Astrocyte of the hippocampus (primary cell): ENCODE measurements around the gene TSC22D2.
"Not testable (repeated sequence)": the region's sequence is repeated elsewhere in the genome, so short reads cannot be mapped to it uniquely, and the experiment has no call there.

Experiments used
- DNase-seq: peaks from one replicate; pipeline ENCODE4 v3.0.0; 2011; ENCODE audit warnings: low read depth, low spot score

The TSC22D2 gene

DNA sequence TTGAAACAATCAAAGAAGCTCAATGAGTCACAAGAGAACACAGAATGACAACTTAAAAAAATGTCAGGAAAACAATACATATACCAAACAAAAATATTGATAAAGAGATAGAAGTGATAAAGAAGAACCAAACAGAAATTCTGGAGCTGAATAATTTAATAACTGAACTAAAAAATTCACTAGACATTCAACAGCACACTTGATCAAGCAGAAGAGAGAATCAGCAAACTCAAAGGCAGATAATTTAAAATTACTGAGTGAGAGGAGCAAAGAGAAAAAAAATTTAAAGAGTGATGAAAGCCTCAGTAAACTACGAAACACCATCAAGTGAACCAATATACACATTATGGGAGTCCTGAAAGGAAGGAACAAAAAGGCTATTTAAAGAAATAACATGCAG, 76.3 kb downstream of the TSC22D2 start:
- DNase-seq, result no peak

DNA sequence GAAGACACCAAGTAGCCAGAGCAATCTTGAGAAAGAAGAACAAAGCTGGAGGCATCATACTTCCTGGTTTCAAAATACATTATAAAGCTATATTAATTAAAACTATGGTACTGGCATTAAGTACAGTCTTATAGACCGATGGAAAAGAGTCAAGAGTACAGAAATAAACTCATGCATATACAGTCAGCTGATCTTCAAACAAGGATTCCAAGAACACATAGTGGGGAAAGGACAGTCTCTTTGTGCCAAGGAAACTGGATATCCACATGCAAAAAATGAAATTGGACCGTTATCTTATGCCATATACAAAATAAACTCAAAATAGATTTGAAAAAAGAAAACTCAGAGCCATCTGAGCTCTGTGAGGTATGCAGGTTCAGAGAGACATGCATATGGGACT, 80.8 kb downstream of the TSC22D2 start:
- no peak for DNase-seq

- no peak for DNase-seq
Observed at GRCh38 chr3:150490277-150490986, 82.3 kb downstream of the TSC22D2 start.

DNA sequence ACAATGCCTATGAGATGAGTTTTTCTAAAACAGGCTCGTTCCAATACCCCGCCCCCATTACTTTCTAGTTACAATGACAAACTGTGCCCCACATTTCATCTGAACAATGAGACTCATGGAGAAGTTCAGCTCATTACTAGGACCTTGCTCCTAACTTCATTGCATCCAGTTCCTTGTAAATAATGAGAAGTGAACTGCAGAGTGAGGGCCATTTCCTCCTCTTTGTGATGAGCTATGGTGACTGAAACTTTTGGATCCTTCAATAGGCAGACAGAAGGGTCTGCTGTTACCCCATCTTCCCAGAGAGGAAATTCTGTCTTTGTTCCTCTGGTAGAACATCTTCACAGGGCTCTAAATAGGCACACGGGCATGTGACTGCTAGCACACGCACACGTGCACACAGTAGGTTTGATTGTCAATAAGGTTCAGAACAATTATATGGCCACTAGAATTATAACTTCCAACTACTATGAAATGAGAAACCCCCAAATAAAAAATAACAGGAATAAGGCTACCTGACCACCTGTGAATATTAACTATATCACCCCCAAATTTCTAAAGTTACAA, 86.4 kb downstream of the TSC22D2 start:
- DNase-seq, result no peak

- peak; percentile 24 for DNase-seq
Observed at GRCh38 chr3:150495149-150495548, 87.1 kb downstream of the TSC22D2 start.

- DNase-seq, result peak; percentile 68
Observed at GRCh38 chr3:150495563-150496168, 87.6 kb downstream of the TSC22D2 start.

DNA sequence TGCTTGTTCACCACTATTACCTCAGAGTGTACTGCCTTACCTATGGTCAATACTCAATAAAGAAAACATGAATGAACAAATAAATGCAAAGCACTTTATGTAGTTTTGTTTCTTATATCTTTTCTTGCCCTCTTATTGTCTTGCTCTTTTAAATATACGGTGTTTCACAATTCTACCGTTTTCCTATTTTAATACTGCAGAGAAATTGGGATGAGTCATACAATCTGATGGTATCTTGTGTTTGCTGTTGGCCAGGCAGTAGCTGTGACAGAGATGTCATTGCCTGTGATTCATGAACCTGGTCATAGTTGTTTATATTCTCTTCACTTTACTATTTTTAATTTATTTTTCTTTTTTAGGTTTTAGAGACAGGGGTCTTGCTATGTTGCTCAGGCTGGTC, 89.9 kb downstream of the TSC22D2 start:
- peak; percentile 12 for DNase-seq

GRCh38 chr3:150500960-150501359, 92.9 kb downstream of the TSC22D2 start:
- DNase-seq, result not testable (repeated sequence)

GRCh38 chr3:150503402-150504099, 95.5 kb downstream of the TSC22D2 start:
- no peak for DNase-seq

GRCh38 chr3:150504483-150504882, 96.4 kb downstream of the TSC22D2 start:
- no peak for DNase-seq

DNA sequence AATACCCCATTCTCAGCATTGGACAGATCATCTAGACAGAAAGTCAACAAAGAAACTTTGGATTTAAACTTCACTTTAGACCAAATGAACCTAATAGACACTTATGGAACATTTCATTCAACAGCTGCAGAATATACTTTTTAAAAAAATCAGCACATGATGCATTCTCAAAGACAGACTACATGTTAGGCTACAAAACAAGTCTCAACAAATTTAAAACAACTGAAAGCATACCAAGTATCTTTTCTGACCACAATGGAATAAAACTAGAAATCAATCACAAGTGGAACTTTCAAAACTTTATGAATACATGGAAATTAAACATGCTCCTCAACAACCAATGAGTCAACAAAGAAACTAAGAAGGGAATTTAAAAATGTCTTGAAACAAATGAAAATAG, 100.3 kb downstream of the TSC22D2 start:
- no peak for DNase-seq

- no peak for DNase-seq
Observed at GRCh38 chr3:150509780-150510179, 101.7 kb downstream of the TSC22D2 start.

DNA sequence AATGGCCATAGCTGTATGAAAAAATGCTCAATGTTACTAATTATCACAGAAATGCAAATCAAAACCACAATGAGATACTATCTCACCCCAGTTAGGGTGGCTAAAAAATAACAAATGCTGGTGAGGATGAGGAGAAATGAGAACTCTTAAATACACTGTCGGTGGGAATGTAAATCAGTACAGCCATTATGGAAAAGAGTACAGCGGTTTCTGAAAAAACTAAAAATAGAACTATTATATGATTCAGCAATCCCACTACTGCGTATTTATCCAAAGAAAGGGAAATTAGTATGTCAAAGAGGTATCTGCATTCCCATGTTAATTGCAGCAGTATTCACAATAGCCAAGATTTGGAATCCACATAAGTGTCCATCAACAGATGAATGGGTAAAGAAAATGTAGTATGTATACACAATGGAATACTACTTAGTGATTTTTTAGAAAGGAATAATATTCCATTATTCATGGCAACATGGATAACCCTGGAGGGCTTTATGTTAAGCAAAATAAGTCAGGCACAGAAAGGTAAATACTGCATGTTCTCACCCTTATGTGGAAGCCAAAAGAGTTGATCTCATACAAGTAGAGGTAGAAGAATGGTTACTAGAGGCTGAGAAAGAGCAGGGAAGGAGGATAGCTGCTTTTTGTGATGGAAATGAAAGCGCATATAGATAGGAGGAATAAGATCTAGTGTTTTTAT, 103.2 kb downstream of the TSC22D2 start:
- DNase-seq, result no peak

DNA sequence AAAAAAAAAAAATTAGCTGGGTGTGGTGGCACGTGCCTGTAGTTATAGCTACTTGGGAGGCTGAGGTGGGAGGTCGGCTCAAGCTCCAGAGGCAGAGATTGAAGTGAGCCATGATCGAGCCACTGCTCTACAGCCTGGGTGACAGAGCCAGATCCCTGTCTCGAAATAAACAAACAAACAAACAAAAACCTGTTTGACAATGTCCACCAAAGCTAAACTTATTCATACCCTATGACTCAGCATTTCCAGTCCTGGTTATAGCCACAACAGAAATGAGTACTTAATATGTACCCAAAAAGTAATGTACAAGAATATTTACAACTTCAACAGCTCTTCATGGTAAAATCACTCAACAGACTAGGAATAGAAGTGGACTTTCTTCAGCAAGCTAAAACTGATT, 107.1 kb downstream of the TSC22D2 start:
- DNase-seq, result no peak
